Measurements from ENCODE around the gene SNX8. TPM values are rescaled to one million over a fixed set of nuclear protein-coding genes. Genes with fewer than 3 reads are reported as not detected.

Gene SNX8
- total and polyA plus RNA-seq, 2 donors (not counting 1 experiment from before 2014, with no cell fraction given) = 64.4 to 126 TPM

- H3K4me3 ChIP-seq (ENCODE audit: control extremely low read depth in 1 of 5, extremely low read depth in 1 of 5, insufficient read depth in 1 of 5, low read depth in 2 of 5, low read length in 4 of 5) = no peak overlapping the region
- H3K4me2 ChIP-seq (replicated peaks; ENCODE audit: low read depth, low read length, poor library complexity, severe bottlenecking) = no peak overlapping the region
- TF ChIP-seq EZH2 (IDR thresholded peaks at IDR 0.05; ENCODE audit: borderline replicate concordance, insufficient read depth, low read depth, low read length, poor library complexity, severe bottlenecking) (no peak), CTCF (IDR thresholded peaks at IDR 0.05) (no peak)
- H3K27me3 Mint-ChIP-seq = no peaks in the 10 kb centered on the region
- no peaks in the 10 kb centered on the region for H4K20me1 ChIP-seq (ENCODE audit: control insufficient read depth, insufficient read depth, low read length, poor library complexity, severe bottlenecking)
- H3K4me1 Mint-ChIP-seq = no peaks in the 10 kb centered on the region
- no peak for DNase-seq
- no peaks in the 10 kb centered on the region for H3K9me3 Mint-ChIP-seq (ENCODE audit: insufficient read depth)
- H3K9me3 ChIP-seq (ENCODE audit: control extremely low read depth in 1 of 3, control insufficient read depth in 2 of 3, insufficient read depth in 1 of 3, low read length in 2 of 3) = no peaks in the 10 kb centered on the region
- no peak overlapping the region for H2AFZ ChIP-seq (ENCODE audit: insufficient read depth, low read depth, low read length, poor library complexity, severe bottlenecking)
- no peaks in the 10 kb centered on the region for H3K27me3 ChIP-seq (replicated peaks in 1 of 4; ENCODE audit: control extremely low read depth in 1 of 4, control insufficient read depth in 3 of 4, insufficient read depth in 4 of 4, low read length in 3 of 4)
- CTCF ChIA-PET = interaction anchor here (0.9 to 1.3 kb wide), 2 partner anchors 16 to 32 kb away, joined by 4 to 6 read pairs; no protein-coding TSS in a partner anchor
- no peak overlapping the region for H3K4me3 Mint-ChIP-seq
- WGBS (ENCODE audit: insufficient coverage) = 100% methylated on average over 2 of the region's 6 CpGs
- H3K9ac ChIP-seq (ENCODE audit: low read length) = no peak overlapping the region
- H3K79me2 ChIP-seq (ENCODE audit: control insufficient read depth, insufficient read depth, low read length) = no peaks in the 10 kb centered on the region
- intact Hi-C loops (cut with micrococcal nuclease) = no loop called here
- H3K27ac Mint-ChIP-seq = no peak overlapping the region
- H3K36me3 ChIP-seq (replicated peaks in 1 of 2; ENCODE audit: control extremely low read depth in 1 of 2, control insufficient read depth in 1 of 2, extremely low read depth in 1 of 2, insufficient read depth in 2 of 2, low read length in 1 of 2) = no peaks in the 10 kb centered on the region
- H3K4me1 ChIP-seq (ENCODE audit: control insufficient read depth in 2 of 2, insufficient read depth in 2 of 2, low read length in 2 of 2) = no peaks in the 10 kb centered on the region
- no peak for ATAC-seq (ENCODE audit: low read depth)
- POLR2A ChIA-PET = no interaction called here
- H3K27ac ChIP-seq (ENCODE audit: low read length in 2 of 2) = no peak overlapping the region
Measured at GRCh38 chr7:2331707-2332106, 17.5 kb upstream of the SNX8 start.

DNA sequence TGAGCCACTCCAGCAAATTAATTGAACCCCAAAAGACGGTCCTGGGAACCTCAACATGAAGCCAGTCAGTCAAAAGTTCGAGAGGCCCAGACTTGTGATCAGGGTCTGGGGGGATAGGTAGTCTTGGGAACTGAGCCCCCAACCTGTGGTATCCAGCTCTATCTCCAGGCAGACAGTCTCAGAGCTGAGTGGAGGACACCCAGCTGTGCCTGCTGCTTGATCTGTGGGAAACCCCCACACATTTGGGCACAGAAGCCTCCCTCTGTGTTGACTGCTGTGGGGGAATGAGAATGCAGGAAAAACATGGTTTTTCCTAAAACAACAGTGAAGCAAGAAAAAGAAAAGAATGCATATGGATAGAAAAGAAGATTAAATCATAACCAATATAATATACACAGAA lies 16.3 kb upstream of the SNX8 start:
- no peak overlapping the region for H3K4me2 ChIP-seq (replicated peaks; ENCODE audit: low read depth, low read length, poor library complexity, severe bottlenecking)
- POLR2A ChIA-PET = no interaction called here
- H2AFZ ChIP-seq (ENCODE audit: insufficient read depth, low read depth, low read length, poor library complexity, severe bottlenecking) = no peak overlapping the region
- 100% methylated on average over 1 of the region's 2 CpGs for WGBS (ENCODE audit: insufficient coverage)
- TF ChIP-seq CTCF (IDR thresholded peaks at IDR 0.05) = no peak
- TF ChIP-seq EZH2 (IDR thresholded peaks at IDR 0.05; ENCODE audit: borderline replicate concordance, insufficient read depth, low read depth, low read length, poor library complexity, severe bottlenecking) = no peak
- no peak overlapping the region for H3K4me3 ChIP-seq (ENCODE audit: control extremely low read depth in 1 of 5, extremely low read depth in 1 of 5, insufficient read depth in 1 of 5, low read depth in 2 of 5, low read length in 4 of 5)
- peaks cover 0 to 1% of the 10 kb centered on the region in 2 donors for H3K4me1 ChIP-seq (ENCODE audit: control insufficient read depth in 2 of 2, insufficient read depth in 2 of 2, low read length in 2 of 2)
- H3K27ac ChIP-seq (ENCODE audit: low read length in 2 of 2) = no peak overlapping the region
- no peak for ATAC-seq (ENCODE audit: low read depth)
- Mint-ChIP-seq H3K27ac (no peak overlapping the region), H3K9me3 (ENCODE audit: insufficient read depth) (no peaks in the 10 kb centered on the region), H3K27me3 (no peaks in the 10 kb centered on the region), H3K4me1 (no peaks in the 10 kb centered on the region), H3K4me3 (no peak overlapping the region)
- intact Hi-C loops (cut with micrococcal nuclease) = no loop called here
- no peaks in the 10 kb centered on the region for H3K9me3 ChIP-seq (ENCODE audit: control extremely low read depth in 1 of 3, control insufficient read depth in 2 of 3, insufficient read depth in 1 of 3, low read length in 2 of 3)
- no peak for DNase-seq
- H3K27me3 ChIP-seq (replicated peaks in 1 of 4; ENCODE audit: control extremely low read depth in 1 of 4, control insufficient read depth in 3 of 4, insufficient read depth in 4 of 4, low read length in 3 of 4) = no peaks in the 10 kb centered on the region
- no peaks in the 10 kb centered on the region for H4K20me1 ChIP-seq (ENCODE audit: control insufficient read depth, insufficient read depth, low read length, poor library complexity, severe bottlenecking)
- H3K9ac ChIP-seq (ENCODE audit: low read length) = no peak overlapping the region
- no peaks in the 10 kb centered on the region for H3K79me2 ChIP-seq (ENCODE audit: control insufficient read depth, insufficient read depth, low read length)
- no peaks in the 10 kb centered on the region for H3K36me3 ChIP-seq (replicated peaks in 1 of 2; ENCODE audit: control extremely low read depth in 1 of 2, control insufficient read depth in 1 of 2, extremely low read depth in 1 of 2, insufficient read depth in 2 of 2, low read length in 1 of 2)
- CTCF ChIA-PET = interaction anchor here (0.7 to 0.9 kb wide), 2 partner anchors 18 to 100 kb away, joined by 4 read pairs; no protein-coding TSS in a partner anchor

Data from B cell (primary cell).